ENCODE results near the gene AKR7A3.
"Not testable (repeated sequence)": the region's sequence is repeated elsewhere in the genome, so short reads cannot be mapped to it uniquely, and the experiment has no call there.

Gene AKR7A3

GRCh38 chr1:19288324-19289241 lies at the start of gene AKR7A3:
AKR7A3 (minus strand) TSS chr1:19288770; CDS start chr1:19288709, 61 bp downstream.
- in situ Hi-C loops (cut with MboI; ENCODE audit: low sequenced_read_pairs): not testable (repeated sequence)

- in situ Hi-C loops (cut with MboI; ENCODE audit: low sequenced_read_pairs): no loop called here
These were observed 49.8 kb upstream of the AKR7A3 start for GRCh38 chr1:19338323-19338762.

- in situ Hi-C loops (cut with MboI; ENCODE audit: low sequenced_read_pairs): no loop called here
These were observed 48.7 kb upstream of the AKR7A3 start for GRCh38 chr1:19337289-19337688.

GRCh38 chr1:19336543-19336942 lies 48.0 kb upstream of the AKR7A3 start:
- in situ Hi-C loops (cut with MboI; ENCODE audit: low sequenced_read_pairs): no loop called here

GRCh38 chr1:19333587-19334354 lies 45.2 kb upstream of the AKR7A3 start:
- in situ Hi-C loops (cut with MboI; ENCODE audit: low sequenced_read_pairs): no loop called here

GRCh38 chr1:19332832-19333231 lies 44.3 kb upstream of the AKR7A3 start:
- in situ Hi-C loops (cut with MboI; ENCODE audit: low sequenced_read_pairs): no loop called here

GRCh38 chr1:19331262-19331878 lies 42.8 kb upstream of the AKR7A3 start:
- in situ Hi-C loops (cut with MboI; ENCODE audit: low sequenced_read_pairs): no loop called here

GRCh38 chr1:19330449-19331135 lies 42.0 kb upstream of the AKR7A3 start:
- in situ Hi-C loops (cut with MboI; ENCODE audit: low sequenced_read_pairs): no loop called here

GRCh38 chr1:19329611-19330010 lies 41.0 kb upstream of the AKR7A3 start:
- in situ Hi-C loops (cut with MboI; ENCODE audit: low sequenced_read_pairs): no loop called here

GRCh38 chr1:19329188-19329587 lies 40.6 kb upstream of the AKR7A3 start:
- in situ Hi-C loops (cut with MboI; ENCODE audit: low sequenced_read_pairs): no loop called here

GRCh38 chr1:19328486-19328885 lies 39.9 kb upstream of the AKR7A3 start:
- in situ Hi-C loops (cut with MboI; ENCODE audit: low sequenced_read_pairs): no loop called here

- in situ Hi-C loops (cut with MboI; ENCODE audit: low sequenced_read_pairs): no loop called here
These were observed 39.2 kb upstream of the AKR7A3 start for GRCh38 chr1:19327736-19328135.

- in situ Hi-C loops (cut with MboI; ENCODE audit: low sequenced_read_pairs): no loop called here
These were observed 38.7 kb upstream of the AKR7A3 start for GRCh38 chr1:19327301-19327700.

GRCh38 chr1:19326748-19327065 lies 38.1 kb upstream of the AKR7A3 start:
- in situ Hi-C loops (cut with MboI; ENCODE audit: low sequenced_read_pairs): no loop called here

- in situ Hi-C loops (cut with MboI; ENCODE audit: low sequenced_read_pairs): no loop called here
These were observed 37.6 kb upstream of the AKR7A3 start for GRCh38 chr1:19325958-19326747.

- in situ Hi-C loops (cut with MboI; ENCODE audit: low sequenced_read_pairs): no loop called here
These were observed 36.9 kb upstream of the AKR7A3 start for GRCh38 chr1:19325368-19325957.

GRCh38 chr1:19324665-19324990 lies 36.1 kb upstream of the AKR7A3 start:
- in situ Hi-C loops (cut with MboI; ENCODE audit: low sequenced_read_pairs): no loop called here

GRCh38 chr1:19323987-19324664 lies 35.6 kb upstream of the AKR7A3 start:
- in situ Hi-C loops (cut with MboI; ENCODE audit: low sequenced_read_pairs): no loop called here

GRCh38 chr1:19322481-19322880 lies 33.9 kb upstream of the AKR7A3 start:
- in situ Hi-C loops (cut with MboI; ENCODE audit: low sequenced_read_pairs): no loop called here

All from hTERT RPE-1 (cell line).